Sigmoid colon (tissue), 3 donors: ENCODE results near the gene BIRC7.

Experiments used
- CTCF ChIP-seq, 4 experiments: fragments of 450-650 bp in 3 of 4; fragments of 200-600 bp in 1 of 4; IDR thresholded peaks; one replicate each; pipeline ENCODE4 v1.5.1; 2016 to 2019; ENCODE audit warnings: antibody characterized with exemption in 4 of 4, mild to moderate bottlenecking in 3 of 4, moderate library complexity in 2 of 4
- POLR2A ChIP-seq, 2 donors: fragments of 450-650 bp; IDR thresholded peaks; one replicate each; pipeline ENCODE4 v1.6.1; 2016; ENCODE audit warnings: antibody characterized with exemption in 2 of 2, mild to moderate bottlenecking in 2 of 2, moderate library complexity in 2 of 2

- TF ChIP-seq CTCF (IDR thresholded peaks at IDR 0.05) = no peak
- TF ChIP-seq POLR2A (IDR thresholded peaks at IDR 0.05) = no peak
Observed at GRCh38 chr20:63206878-63207277, 28.8 kb upstream of the BIRC7 start.
